K562 (cell line): Measurements from ENCODE around the gene C15orf62. TPM values are rescaled to one million over a fixed set of nuclear protein-coding genes. Genes with fewer than 3 reads are reported as not detected.
A peak's percentile ranks its signal among the peaks of the same experiment; 100 is the strongest.

Source experiments
- ARID3A ChIP-seq: IDR thresholded peaks from 2 replicates; pipeline ENCODE4 v1.6.1; 2012; ENCODE audit warnings: low read depth, low read length, improper control_type of control experiment, borderline replicate concordance
- E2F8 ChIP-seq: fragments of 450-650 bp; IDR thresholded peaks from 2 replicates; pipeline ENCODE4 v1.7.1; 2018; ENCODE audit warnings: mild to moderate bottlenecking, low read depth; ENCODE audit not compliant: partially characterized antibody
- MLLT1 ChIP-seq, 2 experiments: fragments of 450-650 bp; IDR thresholded peaks; 2 replicates each; pipeline ENCODE4 v1.6.1; 2016
- SNRNP70 ChIP-seq: fragments of 200-400 bp; formaldehyde crosslinking; optimal IDR thresholded peaks from 2 replicates; pipeline ENCODE3; 2017; ENCODE audit warnings: low read depth, low read length
- ZBTB49 ChIP-seq: sonication (generic); formaldehyde crosslinking; IDR thresholded peaks from 2 replicates; pipeline ENCODE4 v1.8.0; 2022; ENCODE audit warnings: missing genetic modification reagents, mild to moderate bottlenecking, borderline replicate concordance
- polyA plus RNA-seq, 8 experiments: library from polyadenylated mRNA; depleted of rRNA in 4 of 8; stranded (reverse) in 5 of 8; unstranded in 3 of 8; fragments of >200 nt; fragmentation: Nextera tagmentation in 2 of 8; fragmentation: Illumina TruSeq in 1 of 8; extraction: Ambion mirVana in 2 of 8; extraction: Trizol in 1 of 8; gene quantifications; 2 replicates each; pipeline versions ENCODE4 v1.2.1 to v1.2.3, GENCODE V29; 2011 to 2014; ENCODE audit warnings: inconsistent platforms in 1 of 8, missing spikeins in 1 of 8
- total RNA-seq, 7 experiments: library from RNA; depleted of rRNA in 6 of 7; stranded (reverse); fragments of >200 nt in 6 of 7; fragmentation: Illumina TruSeq in 2 of 7; extraction: Trizol in 2 of 7; gene quantifications; 2 replicates each; pipeline versions ENCODE4 v1.2.1 to v1.2.3, GENCODE V29; 2011 to 2021; ENCODE audit warnings: low replicate concordance in 1 of 7

The C15orf62 gene
- total and polyA plus RNA-seq, 9 of the 15 experiments (the other 6 are each of a cell fraction or from before 2014, with no cell fraction given) = 0.01 to 0.76 (median 0.30) TPM; not detected in 1

- TF ChIP-seq SNRNP70 (no peak), E2F8 (peak; percentile 74), ARID3A (no peak), ZBTB49 (0 out of 2 replicates have a peak, but pooled peaks have one; percentile 49), MLLT1 (IDR thresholded peaks at IDR 0.05) (peak in 1 of 2 experiments; percentile 62; a peak in 1 of 4 replicates)
Measured at GRCh38 chr15:40762919-40763800, 6.6 kb upstream of the C15orf62 start (continued).
